GM23338 (cell line): ENCODE results near the gene KIAA1755.

Source experiments
- CREB1 ChIP-seq: fragments of 250-450 bp; sonication (Bioruptor Pico); IDR thresholded peaks from 2 replicates; pipeline ENCODE4 v1.5.0; 2020; ENCODE audit warnings: low read depth, mild to moderate bottlenecking, moderate library complexity
- CTCF ChIP-seq, 2 experiments: fragments of 200-600 bp in 1 of 2; sonication (generic) in 1 of 2; conservative IDR thresholded peaks; 2 replicates each; pipeline versions ENCODE4 v1.5.1 to v1.6.1; 2016 to 2017; ENCODE audit warnings: antibody characterized with exemption in 2 of 2, low read depth in 2 of 2, mild to moderate bottlenecking in 2 of 2, moderate library complexity in 1 of 2
- ETS1 ChIP-seq: IDR thresholded peaks from 2 replicates; pipeline ENCODE4 v1.6.1; 2016; ENCODE audit warnings: antibody characterized with exemption
- EZH2 ChIP-seq: fragments of 200-600 bp; sonication (generic); IDR thresholded peaks from one replicate; pipeline ENCODE4 v1.8.0; 2017; ENCODE audit warnings: antibody characterized with exemption, mild to moderate bottlenecking, low read depth; ENCODE audit not compliant: unreplicated experiment
- EZH2phosphoT487 ChIP-seq: fragments of 200-600 bp; sonication (generic); IDR thresholded peaks from one replicate; pipeline ENCODE4 v1.8.1; 2018; ENCODE audit warnings: antibody characterized with exemption; ENCODE audit not compliant: unreplicated experiment
- POLR2AphosphoS5 ChIP-seq: IDR thresholded peaks from 2 replicates; pipeline ENCODE4 v1.6.1; 2016; ENCODE audit warnings: antibody characterized with exemption, low read depth
- REST ChIP-seq: IDR thresholded peaks from one replicate; pipeline ENCODE4 v1.6.1; 2018; ENCODE audit warnings: antibody characterized with exemption; ENCODE audit not compliant: unreplicated experiment
- ZNF331 ChIP-seq: fragments of 250-450 bp; sonication (Bioruptor Pico); IDR thresholded peaks from 2 replicates; pipeline ENCODE4 v1.5.0; 2020; ENCODE audit warnings: low read depth, mild to moderate bottlenecking, moderate library complexity

GRCh38 chr20:38303908-38304379 is 43.4 kb upstream of the KIAA1755 start, which contains the start of gene BPI:
- TF ChIP-seq CTCF (conservative IDR thresholded peaks at IDR 0.05; ENCODE audit: low read depth in 2 of 2) (no peak), CREB1 (CRISPR knock-in tag) (no peak), EZH2phosphoT487 (no peak), ETS1 (no peak), EZH2 (no peak), POLR2AphosphoS5 (no peak), REST (no peak), ZNF331 (no peak)
